GM12891 (cell line): ENCODE measurements around the gene KRTAP4-16.
A peak's percentile ranks its signal among the peaks of the same experiment; 100 is the strongest.
"Not testable (repeated sequence)": the region's sequence is repeated elsewhere in the genome, so short reads cannot be mapped to it uniquely, and the experiment has no call there.

Experiments used
- DNase-seq: peaks from one replicate; pipeline ENCODE4 v3.0.0; 2011; ENCODE audit warnings: low spot score; ENCODE audit not compliant: insufficient read length
- FAIRE-seq: peaks from 2 replicates; lab custom pipeline; 2011; peaks lifted over from hg19 to GRCh38; lab: Jason Lieb, UNC
- PAX5 ChIP-seq: IDR thresholded peaks from 2 replicates; pipeline ENCODE4 v1.6.1; 2011; ENCODE audit warnings: low read length, moderate library complexity, mild to moderate bottlenecking; ENCODE audit not compliant: insufficient read depth, severe bottlenecking
- POLR2A ChIP-seq: IDR thresholded peaks from 2 replicates; pipeline ENCODE4 v1.6.1; 2011; ENCODE audit warnings: low read depth, low read length, control low read depth
- POLR2AphosphoS5 ChIP-seq: IDR thresholded peaks from 2 replicates; pipeline ENCODE4 v1.6.1; 2011; ENCODE audit warnings: low read depth, low read length, control low read depth
- POU2F2 ChIP-seq: IDR thresholded peaks from 2 replicates; pipeline ENCODE4 v1.6.1; 2011; ENCODE audit warnings: low read depth, mild to moderate bottlenecking, control low read depth, low read length, moderate library complexity
- SPI1 ChIP-seq: IDR thresholded peaks from 2 replicates; pipeline ENCODE4 v1.6.1; 2011; ENCODE audit warnings: low read depth, low read length, control low read depth
- TAF1 ChIP-seq: IDR thresholded peaks from 2 replicates; pipeline ENCODE4 v1.6.1; 2011; ENCODE audit warnings: low read depth, low read length, control low read depth

Gene KRTAP4-16

DNA sequence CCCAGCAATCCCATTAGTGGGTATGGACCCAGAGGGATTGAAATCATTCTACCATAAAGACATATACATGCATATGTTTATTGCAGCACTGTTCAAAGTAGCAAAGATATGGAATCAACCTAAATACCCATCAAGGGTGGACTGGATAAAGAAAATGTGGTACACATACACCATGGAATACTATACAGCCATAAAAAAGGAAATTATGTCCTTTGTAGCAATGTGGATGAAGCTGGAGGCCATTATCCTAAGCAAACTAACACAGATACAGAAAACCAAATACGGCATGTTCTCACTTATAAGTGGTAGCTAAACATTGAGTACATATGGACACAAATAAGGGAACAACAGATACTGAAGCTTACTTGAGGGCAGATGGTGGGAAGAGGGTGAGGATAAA lies 44.5 kb downstream of the KRTAP4-16 start:
- no peak for TF ChIP-seq SPI1
- no peak for TF ChIP-seq TAF1
- TF ChIP-seq POLR2A, result no peak
- no peak for TF ChIP-seq POLR2AphosphoS5
- DNase-seq (no peak), FAIRE-seq (peak; percentile 51)

DNA sequence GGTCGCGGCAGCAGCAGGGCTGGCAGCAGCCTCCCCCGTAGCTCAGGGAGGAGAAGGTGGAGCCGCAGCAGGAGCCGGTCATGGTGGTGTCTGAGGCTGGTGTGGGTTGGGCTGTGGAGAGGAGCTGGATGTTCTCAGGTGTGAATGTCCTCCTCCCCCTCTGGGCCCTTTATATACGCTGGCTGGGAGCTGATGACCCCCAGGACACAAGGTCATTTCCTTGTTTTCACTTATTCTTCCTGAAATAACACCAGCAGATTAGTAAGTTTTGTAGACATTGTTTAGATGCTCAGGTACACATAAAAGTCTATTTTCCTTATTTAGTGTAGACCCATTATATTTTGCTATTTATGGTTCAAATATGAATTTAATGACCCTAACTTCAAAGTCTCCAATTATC lies 46.9 kb downstream of the KRTAP4-16 start, which contains the start of gene KRTAP2-2:
TSS of gene KRTAP2-2 (minus strand) at position 101 of the 400 bp plus-strand sequence. CDS start at position 82, 19 bp downstream.
- not testable (repeated sequence) for FAIRE-seq, DNase-seq

- DNase-seq, FAIRE-seq: not testable (repeated sequence)
These were observed 47.5 kb downstream of the KRTAP4-16 start for GRCh38 chr17:41054556-41054955.

DNA sequence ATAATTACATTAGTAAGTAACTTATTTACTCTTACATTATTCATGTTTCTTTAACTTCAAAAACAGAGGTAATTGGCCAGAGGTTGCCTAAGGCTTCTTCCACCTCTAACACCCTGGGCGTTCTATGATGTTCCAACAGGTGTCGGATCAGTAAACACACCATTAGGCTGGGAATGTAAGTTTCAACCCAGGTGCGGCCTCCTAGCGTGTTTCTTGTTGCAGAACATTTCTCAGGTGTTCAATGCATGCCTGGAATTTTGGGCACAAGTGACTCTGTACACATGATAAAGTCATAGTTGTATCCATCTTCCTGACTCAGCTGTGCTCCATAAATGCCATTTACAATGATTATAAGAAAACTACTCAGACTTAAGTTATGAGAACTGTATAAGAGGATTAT lies 48.0 kb downstream of the KRTAP4-16 start:
- FAIRE-seq, result no peak
- no peak for TF ChIP-seq POU2F2
- TF ChIP-seq SPI1, result no peak
- TF ChIP-seq POLR2AphosphoS5, result no peak
- TF ChIP-seq PAX5, result no peak
- TF ChIP-seq TAF1, result no peak
- TF ChIP-seq POLR2A, result no peak
- no peak for DNase-seq

GRCh38 chr17:41052566-41052965 lies 49.4 kb downstream of the KRTAP4-16 start:
- FAIRE-seq, result no peak
- DNase-seq, result no peak
- TF ChIP-seq TAF1 (no peak), POLR2AphosphoS5 (no peak), SPI1 (no peak), POLR2A (no peak), PAX5 (no peak), POU2F2 (no peak)
